Mesenteric fat pad (tissue), 1 donor: ENCODE results near the gene IPO7. TPM values are rescaled to one million over a fixed set of nuclear protein-coding genes. Genes with fewer than 3 reads are reported as not detected.
"Not testable (repeated sequence)": the region's sequence is repeated elsewhere in the genome, so short reads cannot be mapped to it uniquely, and the experiment has no call there.

Experiments
- DNase-seq: peaks from one replicate; pipeline ENCODE4 v3.0.0-alpha.2; 2020; ENCODE audit warnings: low spot score
- total RNA-seq: library from RNA; stranded (reverse); fragmentation: NEBNext Ultra II Directional; extraction: Animal tissue kit (Norgen Biotek cat#: 25700); gene quantifications from one replicate; pipeline ENCODE4 v1.2.1, GENCODE V29; 2021
- donor health status: DM: yes; HTN: yes; CAD: no.

Gene IPO7
- total RNA-seq, 1 donor from 2014 or later = 135 TPM

- no peak for DNase-seq
These were observed 13.6 kb downstream of the IPO7 start for GRCh38 chr11:9397746-9398680.

- no peak for DNase-seq
These were observed 15.0 kb downstream of the IPO7 start for GRCh38 chr11:9399466-9399865.

- DNase-seq = peak; percentile 30
These were observed 17.4 kb downstream of the IPO7 start for GRCh38 chr11:9401884-9402283.

GRCh38 chr11:9428706-9429105, 44.3 kb downstream of the IPO7 start:
- DNase-seq = no peak

- no peak for DNase-seq
These were observed 54.2 kb downstream of the IPO7 start for GRCh38 chr11:9438611-9439010.

GRCh38 chr11:9446230-9446629, 61.8 kb downstream of the IPO7 start:
- DNase-seq = no peak

- no peak for DNase-seq
These were observed 64.3 kb downstream of the IPO7 start for GRCh38 chr11:9448576-9449352.

GRCh38 chr11:9452023-9452422, 67.6 kb downstream of the IPO7 start:
- DNase-seq = not testable (repeated sequence)

GRCh38 chr11:9455722-9456121, 71.3 kb downstream of the IPO7 start:
- DNase-seq = no peak

GRCh38 chr11:9459667-9460321, 75.3 kb downstream of the IPO7 start:
- no peak for DNase-seq

- peak; percentile 99 for DNase-seq
These were observed 76.0 kb downstream of the IPO7 start, which contains the start of gene ZNF143 for GRCh38 chr11:9460322-9461062. ZNF143 (plus strand) TSS chr11:9461012; CDS start chr11:9471309, 10,297 bp downstream.

- DNase-seq = peak; percentile 93
These were observed 76.8 kb downstream of the IPO7 start for GRCh38 chr11:9461063-9461759.

- no peak for DNase-seq
These were observed 77.3 kb downstream of the IPO7 start for GRCh38 chr11:9461760-9462134.

- no peak for DNase-seq
These were observed 77.8 kb downstream of the IPO7 start for GRCh38 chr11:9462172-9462799.

GRCh38 chr11:9462806-9463537, 78.5 kb downstream of the IPO7 start:
- no peak for DNase-seq

GRCh38 chr11:9470765-9471164, 86.3 kb downstream of the IPO7 start:
- no peak for DNase-seq

GRCh38 chr11:9473408-9473807, 89.0 kb downstream of the IPO7 start:
- no peak for DNase-seq

GRCh38 chr11:9479899-9480298, 95.4 kb downstream of the IPO7 start:
- no peak for DNase-seq
